Fibroblast of peridontal ligament (primary cell): Measurements from ENCODE around the gene HNF4A.
"Not testable (repeated sequence)": the region's sequence is repeated elsewhere in the genome, so short reads cannot be mapped to it uniquely, and the experiment has no call there.

Experiments
- DNase-seq: peaks from one replicate; pipeline ENCODE4 v3.0.0-alpha.2; 2010; ENCODE audit errors: extremely low read depth

Gene HNF4A

DNA sequence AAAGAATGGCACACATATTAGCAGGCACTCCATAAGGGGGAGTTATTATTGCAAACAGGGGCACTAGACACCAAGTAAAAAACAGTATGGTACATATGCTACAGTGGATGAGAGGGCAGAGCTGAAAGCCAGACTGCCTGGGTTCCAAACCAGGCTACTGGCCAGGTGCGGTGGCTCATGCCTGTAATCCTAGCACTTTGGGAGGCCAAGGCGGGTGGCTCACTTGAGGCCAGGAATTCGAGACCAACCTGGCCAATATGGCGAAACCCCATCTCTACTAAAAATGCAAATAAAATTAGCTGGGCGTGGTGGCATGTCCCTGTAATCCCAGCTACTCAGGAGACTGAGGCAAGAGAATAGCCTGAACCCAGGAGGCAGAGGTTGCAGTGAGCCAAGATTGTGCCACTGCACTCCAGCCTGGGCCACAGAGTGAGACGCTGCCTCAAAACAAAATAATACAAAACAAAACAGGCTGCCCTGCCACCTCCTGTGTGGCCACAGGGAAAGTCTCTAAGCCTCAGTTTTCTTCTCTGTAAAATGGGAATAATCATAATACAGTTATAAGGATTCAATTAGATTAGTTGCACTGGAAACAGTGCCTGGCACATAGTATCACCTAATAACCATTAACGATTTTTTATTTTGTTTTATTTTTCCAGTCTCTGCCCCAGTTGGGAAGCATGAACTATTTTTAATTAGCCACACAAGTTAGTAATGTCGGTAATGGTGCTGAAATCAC is 112.7 kb downstream of the HNF4A start:
- DNase-seq, result no peak

DNA sequence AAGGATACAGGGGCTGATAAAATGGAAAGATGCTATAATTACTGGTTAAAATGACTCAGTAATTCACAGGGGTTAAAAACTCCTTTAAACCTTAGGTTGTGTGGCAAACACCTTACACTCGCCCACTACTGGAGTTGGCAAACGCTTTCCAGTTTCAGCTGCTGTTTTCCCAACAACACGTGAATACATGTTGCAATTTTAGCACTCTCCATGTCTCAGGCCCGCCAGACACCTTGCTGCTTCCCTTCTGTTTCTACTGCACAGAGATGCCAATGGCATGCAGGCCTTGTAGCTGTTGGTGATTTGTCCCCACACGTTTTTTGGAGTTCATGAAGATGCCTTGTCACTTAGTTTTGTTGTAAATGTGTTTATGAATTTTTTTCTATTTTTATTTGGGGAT is 114.8 kb downstream of the HNF4A start:
- no peak for DNase-seq

DNA sequence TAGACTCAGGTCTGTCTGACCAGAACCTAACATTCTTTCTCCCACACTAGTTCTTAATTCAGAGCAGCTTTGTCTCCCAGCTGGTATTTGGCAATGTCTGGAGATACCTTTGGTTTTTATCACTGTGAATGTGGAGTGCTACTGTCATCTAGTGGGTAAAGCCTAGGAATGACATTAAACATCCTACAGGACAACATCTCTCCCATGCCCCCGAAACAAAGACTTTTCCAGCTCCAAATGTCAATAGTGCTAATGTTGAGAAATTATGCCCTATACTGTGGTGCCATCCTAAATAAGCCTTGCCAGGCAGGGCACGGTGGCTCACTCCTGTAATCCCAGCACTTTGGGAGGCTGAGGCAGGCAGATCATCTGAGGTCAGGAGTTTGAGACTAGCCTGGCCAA is 116.0 kb downstream of the HNF4A start:
- DNase-seq, result peak; percentile 74

DNA sequence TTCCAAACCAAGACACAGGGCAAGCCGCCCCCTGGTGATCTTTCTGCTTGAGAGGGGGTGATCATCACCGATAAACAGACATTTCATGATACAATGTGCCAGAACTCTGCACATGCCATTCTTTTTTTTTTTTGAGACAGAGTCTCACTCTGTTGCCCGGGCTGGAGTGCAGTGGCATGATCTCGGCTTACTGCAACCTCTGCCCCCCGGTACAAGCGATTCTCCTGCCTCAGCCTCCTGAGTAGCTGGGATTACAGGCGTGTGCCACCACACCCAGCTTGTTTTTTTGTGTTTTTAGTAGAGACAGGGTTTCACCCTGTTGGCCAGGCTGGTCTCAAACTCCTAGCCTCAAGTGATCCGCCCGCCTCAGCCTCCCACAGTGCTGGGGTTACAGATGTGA is 116.8 kb downstream of the HNF4A start:
- DNase-seq, result not testable (repeated sequence)

DNA sequence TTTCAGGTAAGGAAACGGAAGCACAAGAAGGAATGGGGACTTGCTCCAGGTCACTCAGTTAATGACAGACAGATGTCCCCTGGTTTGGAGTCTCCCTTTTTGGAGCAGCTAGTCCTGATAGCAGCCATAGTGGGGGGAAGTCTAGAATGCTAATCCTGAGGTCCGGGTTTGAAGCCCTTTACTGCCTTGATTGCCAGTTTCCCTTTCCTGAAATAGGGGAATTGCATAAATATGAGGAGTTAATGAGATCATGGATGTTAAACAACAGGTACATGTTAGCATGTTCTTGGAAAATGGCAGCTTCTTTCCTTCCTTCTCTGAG is 119.8 kb downstream of the HNF4A start:
- DNase-seq, result no peak

DNA sequence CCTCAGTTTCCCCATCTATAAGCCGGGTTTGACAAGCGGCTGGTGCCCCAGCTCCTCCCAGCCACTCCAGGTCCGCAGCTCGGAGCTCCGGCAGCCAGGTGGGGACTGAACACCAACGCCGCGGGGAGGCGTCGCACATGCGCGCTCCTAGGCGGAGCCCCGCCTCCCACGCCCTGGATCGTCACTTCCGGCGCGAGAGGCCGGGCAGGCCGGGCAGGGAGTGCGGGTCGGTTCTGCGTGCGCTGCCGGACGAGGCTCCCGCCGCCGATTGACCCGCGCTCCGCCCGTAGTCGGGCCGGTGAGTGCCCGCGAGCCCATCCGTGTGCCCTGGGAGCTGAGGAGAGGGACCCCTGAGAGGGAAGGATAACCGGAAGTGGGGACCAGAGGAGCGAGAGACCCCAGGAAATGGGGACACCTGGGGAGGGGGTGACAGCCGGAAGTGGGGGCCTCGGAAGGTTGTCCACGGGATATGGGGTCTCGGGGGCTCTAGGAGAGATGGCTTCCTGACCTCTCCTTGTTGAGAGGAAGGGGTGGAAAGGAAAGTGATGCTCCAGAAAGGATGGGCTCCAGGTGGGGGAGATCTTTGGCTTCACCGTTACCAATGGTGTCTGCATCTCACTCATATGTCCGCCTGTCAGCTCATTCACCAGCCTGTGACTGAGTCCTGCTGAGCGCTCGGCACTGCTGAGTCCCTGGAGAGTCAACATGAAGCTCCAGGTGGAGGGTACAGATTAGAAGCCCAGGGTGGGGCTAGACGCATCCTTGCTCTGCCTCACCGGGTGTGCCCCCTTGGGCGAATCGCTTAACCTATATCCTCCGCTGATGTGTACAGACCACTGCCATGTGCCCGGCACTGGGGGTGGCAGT is 120.4 kb downstream of the HNF4A start, which contains the start of gene TTPAL:
TTPAL (plus strand) TSS at position 181 of the 867 bp plus-strand sequence. CDS start 4,126 bp downstream, outside the sequence.
- DNase-seq, result peak; percentile 65

DNA sequence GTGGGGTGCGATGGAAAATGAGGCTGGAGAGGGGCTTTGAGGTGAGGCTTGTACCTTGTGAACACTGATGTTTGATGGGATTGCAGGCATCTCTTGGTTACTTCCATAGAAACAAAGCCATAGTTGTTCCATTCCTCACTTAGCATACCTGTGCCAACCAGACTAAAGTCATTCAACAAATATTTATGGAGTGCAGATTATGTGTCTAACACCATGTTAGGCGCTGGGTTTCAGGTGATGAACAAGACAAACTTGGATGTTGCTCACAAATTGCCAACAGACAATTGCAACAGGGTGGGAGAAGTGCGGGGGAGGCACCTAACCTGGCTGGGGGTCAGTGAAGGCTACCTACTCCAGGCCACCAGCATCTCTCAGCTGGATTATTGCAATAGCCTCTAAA is 121.7 kb downstream of the HNF4A start:
- no peak for DNase-seq

DNA sequence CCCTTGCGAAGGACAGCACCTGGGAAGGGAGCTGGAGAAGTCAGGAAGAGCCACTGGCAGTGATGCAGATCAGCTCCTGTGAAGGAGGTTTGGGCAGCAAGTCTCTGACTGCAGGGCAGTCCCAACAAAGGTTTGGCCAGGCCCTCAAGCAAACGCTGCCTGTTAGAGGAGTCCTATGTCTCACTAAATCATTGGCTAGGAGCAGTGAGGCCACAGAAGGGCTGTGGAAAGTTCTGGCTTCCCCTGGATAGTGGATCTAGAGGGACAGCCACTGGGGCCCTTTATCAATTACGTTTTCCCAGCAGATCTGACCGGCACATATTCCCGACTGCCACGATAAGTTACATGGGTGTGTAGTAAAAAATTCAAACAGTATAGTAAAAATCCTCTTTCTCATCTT is 122.7 kb downstream of the HNF4A start:
- no peak for DNase-seq

DNA sequence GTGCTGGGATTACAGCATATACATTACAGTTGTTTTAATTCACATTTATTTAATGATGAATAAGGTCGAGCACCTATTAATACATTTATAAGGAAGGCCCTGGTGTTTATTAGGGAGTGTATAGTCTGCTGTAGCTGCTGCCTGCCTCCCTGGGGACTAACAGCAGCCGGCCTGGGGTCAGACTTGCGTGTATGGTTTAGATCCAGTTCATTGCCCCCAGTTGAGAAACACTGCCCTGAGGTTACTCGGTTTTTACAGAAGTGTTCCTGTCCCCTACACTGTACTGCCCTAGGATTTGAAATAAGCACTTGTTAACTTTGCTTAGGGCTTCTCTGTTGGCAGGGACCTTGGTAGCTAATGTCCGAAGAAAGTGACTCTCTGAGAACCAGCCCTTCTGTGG is 124.1 kb downstream of the HNF4A start:
- DNase-seq, result no peak

DNA sequence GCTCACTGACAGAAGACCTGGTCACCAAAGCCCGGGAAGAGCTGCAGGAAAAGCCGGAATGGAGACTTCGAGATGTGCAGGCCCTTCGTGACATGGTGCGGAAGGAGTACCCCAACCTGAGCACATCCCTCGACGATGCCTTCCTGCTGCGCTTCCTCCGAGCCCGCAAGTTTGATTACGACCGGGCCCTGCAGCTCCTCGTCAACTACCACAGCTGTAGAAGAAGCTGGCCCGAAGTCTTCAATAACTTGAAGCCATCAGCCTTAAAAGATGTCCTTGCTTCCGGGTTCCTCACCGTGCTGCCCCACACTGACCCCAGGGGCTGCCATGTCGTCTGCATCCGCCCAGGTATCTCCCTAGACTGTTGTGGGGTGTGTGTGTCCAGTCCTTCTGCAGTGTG is 124.6 kb downstream of the HNF4A start:
- DNase-seq, result no peak

DNA sequence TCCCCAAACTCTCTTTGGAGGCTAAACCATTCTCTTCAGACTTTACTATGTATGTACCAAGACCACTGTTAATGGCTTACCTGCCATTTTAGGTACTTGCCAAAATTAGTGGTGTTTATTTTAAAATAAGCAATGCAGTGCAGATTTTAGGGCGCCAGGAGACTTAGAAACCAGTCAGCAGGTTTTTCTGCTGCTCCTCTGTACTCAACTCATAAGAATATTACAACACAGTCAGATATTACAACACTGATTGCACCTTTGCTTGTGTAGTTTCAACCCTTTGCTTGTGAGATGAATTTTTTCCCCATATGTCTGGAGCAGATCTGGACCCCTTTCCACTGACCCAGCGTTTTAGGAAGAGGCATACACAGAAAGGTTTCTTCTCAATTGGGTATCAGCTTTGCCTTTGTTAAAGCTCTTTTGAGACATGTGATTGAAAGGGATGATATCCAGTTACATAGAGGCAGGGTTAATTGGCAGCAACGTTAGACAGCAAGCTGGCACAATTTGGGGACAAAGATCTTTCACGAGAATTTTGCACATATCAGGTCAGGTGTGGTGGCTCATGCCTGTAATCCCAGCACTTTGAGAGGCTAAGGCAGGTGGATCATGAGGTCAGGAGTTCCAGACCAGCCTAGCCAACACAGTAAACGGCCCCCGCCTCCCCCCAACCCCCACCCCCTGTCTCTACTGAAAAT is 126.4 kb downstream of the HNF4A start:
- DNase-seq, result no peak

DNA sequence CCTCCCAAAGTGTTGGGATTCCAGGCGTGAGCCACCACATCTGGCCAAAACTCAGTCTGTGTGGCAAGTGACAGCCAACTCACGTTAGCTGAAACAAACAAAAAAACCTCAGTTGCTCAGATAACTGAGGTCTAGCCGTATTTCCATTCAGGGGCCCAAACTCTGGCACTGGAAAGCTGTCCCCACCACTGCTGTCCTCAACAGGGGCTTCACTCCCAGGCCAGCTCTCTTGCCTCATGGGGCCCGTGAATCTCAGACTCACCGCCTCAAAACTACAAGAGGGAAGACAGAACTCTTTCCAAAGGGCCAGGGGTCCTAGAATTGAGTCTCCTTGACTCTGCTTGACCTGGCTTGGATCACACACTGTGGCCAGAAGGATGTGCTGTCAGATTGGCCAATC is 127.6 kb downstream of the HNF4A start:
- DNase-seq, result no peak
